Neural cell (in vitro differentiated cells): ENCODE data around the gene RNF213.
"Not testable (repeated sequence)": the region's sequence is repeated elsewhere in the genome, so short reads cannot be mapped to it uniquely, and the experiment has no call there.

Source experiments
- CTCF ChIP-seq: fragments of 450-650 bp; IDR thresholded peaks from 2 replicates; pipeline ENCODE4 v1.5.1; 2014; ENCODE audit warnings: antibody characterized with exemption, mild to moderate bottlenecking, moderate library complexity; ENCODE audit not compliant: poor library complexity, severe bottlenecking
- EP300 ChIP-seq: fragments of 450-650 bp; conservative IDR thresholded peaks from 2 replicates; pipeline ENCODE4 v1.6.1; 2014; ENCODE audit warnings: antibody characterized with exemption, mild to moderate bottlenecking, moderate library complexity; ENCODE audit not compliant: poor library complexity, severe bottlenecking
- POLR2AphosphoS5 ChIP-seq: IDR thresholded peaks from 2 replicates; pipeline ENCODE4 v1.6.1; 2012

GRCh38 chr17:80401086-80401485 is 140.4 kb downstream of the RNF213 start:
- not testable (repeated sequence) for TF ChIP-seq POLR2AphosphoS5, CTCF, EP300
